Measurements from ENCODE around the gene SMCO4.

GRCh38 chr11:93504110-93505095 is 38.8 kb downstream of the SMCO4 start:
- TF ChIP-seq CTCF (IDR thresholded peaks at IDR 0.05), result no peak
- no peak for TF ChIP-seq POLR2A (IDR thresholded peaks at IDR 0.05)

Data from body of pancreas (tissue), 4 donors.